Small intestine (tissue), 7 donors: ENCODE data around the gene GRK5. TPM values are rescaled to one million over a fixed set of nuclear protein-coding genes. Genes with fewer than 3 reads are reported as not detected.

ENCODE experiments used
- DNase-seq, 2 donors: peaks; one replicate each; pipeline versions ENCODE4 v3.0.0 to v3.0.0-alpha.2; 2013
- FAIRE-seq: peaks from 2 replicates; lab custom pipeline; 2012; peaks lifted over from hg19 to GRCh38; lab: Jason Lieb, UNC
- H3K27ac ChIP-seq, 3 donors: one replicate each; pipeline ENCODE4 v1.5.1; 2013; ENCODE audit warnings: low read length in 2 of 3, mild to moderate bottlenecking in 2 of 3, control low read depth in 1 of 3, inconsistent platforms in 1 of 3, low read depth in 1 of 3, moderate library complexity in 1 of 3
- H3K27me3 ChIP-seq, 3 donors: one replicate each; pipeline ENCODE4 v1.6.1; 2013; ENCODE audit warnings: low read length in 3 of 3, inconsistent platforms in 1 of 3; ENCODE audit not compliant: control insufficient read depth in 3 of 3, insufficient read depth in 3 of 3
- H3K36me3 ChIP-seq, 3 donors: one replicate each; pipeline ENCODE4 v1.6.1; 2013; ENCODE audit warnings: low read length in 3 of 3, inconsistent platforms in 1 of 3, low read depth in 1 of 3, mild to moderate bottlenecking in 1 of 3, moderate library complexity in 1 of 3; ENCODE audit not compliant: control insufficient read depth in 3 of 3, insufficient read depth in 2 of 3
- H3K4me1 ChIP-seq, 3 donors: one replicate each; pipeline ENCODE4 v1.6.1; 2013; ENCODE audit warnings: low read length in 2 of 3, inconsistent platforms in 1 of 3, low read depth in 1 of 3, mild to moderate bottlenecking in 1 of 3, moderate library complexity in 1 of 3; ENCODE audit not compliant: control insufficient read depth in 3 of 3, insufficient read depth in 2 of 3
- H3K4me3 ChIP-seq, 3 donors: one replicate each; pipeline ENCODE4 v1.5.1; 2013; ENCODE audit warnings: low read length in 3 of 3, control low read depth in 1 of 3, inconsistent platforms in 1 of 3, low read depth in 1 of 3, mild to moderate bottlenecking in 1 of 3, moderate library complexity in 1 of 3
- H3K9me3 ChIP-seq, 2 donors: one replicate each; pipeline ENCODE4 v1.6.1; 2013; ENCODE audit warnings: low read depth in 1 of 2, low read length in 1 of 2; ENCODE audit not compliant: control insufficient read depth in 2 of 2, insufficient read depth in 1 of 2
- WGBS, 3 donors: extraction: QIAGEN DNeasy Blood & Tissue Kit; methylation state at CpG; one replicate each; pipeline ENCODE4 v1.1.7; 2013; 5-methylcytosine and 5-hydroxymethylcytosine counted together
- polyA plus RNA-seq, 4 donors: library from polyadenylated mRNA; stranded (reverse) in 3 of 4; unstranded in 1 of 4; fragments of 200-250 nt in 3 of 4; fragments of 120-200 nt in 1 of 4; gene quantifications; one replicate each; pipeline versions ENCODE4 v1.2.1 to v1.2.3, GENCODE V29; 2013
- donor health status: healthy with polysubstance abuse.
- donor health status: control.
- donor health status: control.
- donor health status: Bipolar disorder and iron deficiency.
- donor health status: healthy.

Gene GRK5
- polyA plus RNA-seq, 4 donors = 21.6 to 50.5 (median 26.0) TPM

DNA sequence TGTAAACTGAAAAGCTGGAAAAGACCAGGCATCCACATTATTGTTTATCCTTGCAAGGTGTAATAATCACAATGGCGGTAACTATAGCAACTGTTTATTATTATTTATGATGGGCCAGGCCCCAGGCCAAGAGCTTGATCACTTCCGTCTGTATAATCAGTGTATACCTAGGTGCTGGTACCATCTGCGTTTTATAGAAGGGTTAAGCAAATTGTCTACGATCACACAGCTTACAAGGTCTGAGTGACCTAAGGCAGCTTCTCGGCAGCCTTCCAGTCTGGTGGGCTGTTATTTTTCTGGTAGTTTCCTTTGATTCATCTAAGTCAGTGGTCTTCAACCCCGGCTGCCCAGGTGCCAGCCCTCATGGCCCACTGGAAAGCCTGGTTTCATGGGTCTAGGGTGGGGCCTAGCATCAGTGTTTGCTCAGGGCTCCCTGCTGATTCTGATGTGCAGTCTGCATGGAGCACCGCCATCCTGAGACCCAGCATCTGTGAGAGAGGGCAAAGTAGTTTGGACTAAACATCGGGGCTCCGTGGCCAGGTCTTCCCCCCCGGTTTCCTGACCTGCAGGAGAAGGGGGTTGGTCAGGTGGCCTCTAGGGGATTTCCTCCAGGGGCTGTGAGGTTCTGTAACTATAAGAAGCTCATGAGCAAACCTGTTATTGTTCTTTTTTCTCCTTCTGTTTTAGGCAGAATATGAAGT is 188.8 kb downstream of the GRK5 start:
- Histone ChIP-seq H3K9me3 (no peaks in the 10 kb centered on the region), H3K27ac (peak overlapping the region in 1 of 3 donors; percentile 89), H3K4me3 (no peak overlapping the region), H3K4me1 (peaks cover 0 to 15% (median 2%) of the 10 kb centered on the region in 3 donors), H3K27me3 (no peaks in the 10 kb centered on the region), H3K36me3 (peaks cover 0 to 67% (median 3%) of the 10 kb centered on the region in 3 donors)
- 45 to 65% (median 51%) methylated on average over 10 of the region's 10 CpGs for WGBS, 3 donors
- DNase-seq (peak; percentile 32 to 38), FAIRE-seq (no peak)

DNA sequence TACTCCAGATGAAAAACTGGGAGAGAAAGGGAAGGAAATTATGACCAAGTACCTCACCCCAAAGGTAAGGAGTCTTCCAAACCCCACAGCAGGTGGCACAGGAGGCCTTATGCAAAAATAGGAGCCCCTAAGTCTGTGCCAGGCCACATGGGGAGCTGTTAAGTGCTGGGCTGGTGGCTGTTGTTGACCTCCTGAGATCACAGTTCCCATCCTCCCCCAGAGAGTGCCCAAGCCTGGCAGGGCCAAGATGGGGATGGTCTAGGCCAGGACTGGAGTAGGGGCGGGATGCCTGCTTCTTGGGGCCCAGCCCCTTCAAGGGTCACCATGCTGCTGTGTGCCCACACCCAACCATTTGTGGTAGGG is 189.3 kb downstream of the GRK5 start:
- DNase-seq = no peak
- FAIRE-seq = no peak
- no peaks in the 10 kb centered on the region for H3K9me3 ChIP-seq
- no peaks in the 10 kb centered on the region for H3K27me3 ChIP-seq
- no peak overlapping the region for H3K4me3 ChIP-seq
- peaks cover 0 to 15% (median 2%) of the 10 kb centered on the region in 3 donors for H3K4me1 ChIP-seq
- H3K27ac ChIP-seq = peak overlapping the region in 1 of 3 donors; percentile 89
- peaks cover 0 to 63% (median 3%) of the 10 kb centered on the region in 3 donors for H3K36me3 ChIP-seq
- 98 to 100% (median 100%) methylated on average over 1 of the region's 1 CpG for WGBS, 3 donors

DNA sequence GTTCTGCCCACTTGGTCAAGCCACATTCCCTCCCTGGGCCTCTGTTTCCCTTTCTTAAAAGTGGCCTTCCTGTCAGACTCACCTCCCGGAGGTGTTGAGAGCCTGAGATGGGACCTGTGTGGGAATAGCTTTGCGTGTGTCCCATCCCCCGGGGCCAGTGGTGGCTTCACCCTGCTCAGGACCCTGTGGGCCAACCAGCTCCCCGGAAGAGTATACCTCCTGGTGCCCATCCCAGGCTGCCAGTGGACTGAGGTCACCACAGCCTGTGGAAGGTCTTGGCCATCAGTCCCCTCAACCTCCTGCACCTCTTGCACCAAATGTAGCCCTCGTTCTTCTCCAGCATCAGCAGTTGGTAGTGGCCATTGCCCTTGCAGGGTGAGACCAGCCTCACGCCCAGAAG is 190.0 kb downstream of the GRK5 start:
- DNase-seq (no peak), FAIRE-seq (no peak)
- Histone ChIP-seq H3K9me3 (no peaks in the 10 kb centered on the region), H3K27ac (no peak overlapping the region), H3K4me3 (no peak overlapping the region), H3K27me3 (no peaks in the 10 kb centered on the region), H3K4me1 (peaks cover 0 to 15% (median 2%) of the 10 kb centered on the region in 3 donors), H3K36me3 (peaks cover 0 to 63% (median 3%) of the 10 kb centered on the region in 3 donors)
- WGBS, 3 donors = 92 to 95% (median 93%) methylated on average over 6 of the region's 6 CpGs

DNA sequence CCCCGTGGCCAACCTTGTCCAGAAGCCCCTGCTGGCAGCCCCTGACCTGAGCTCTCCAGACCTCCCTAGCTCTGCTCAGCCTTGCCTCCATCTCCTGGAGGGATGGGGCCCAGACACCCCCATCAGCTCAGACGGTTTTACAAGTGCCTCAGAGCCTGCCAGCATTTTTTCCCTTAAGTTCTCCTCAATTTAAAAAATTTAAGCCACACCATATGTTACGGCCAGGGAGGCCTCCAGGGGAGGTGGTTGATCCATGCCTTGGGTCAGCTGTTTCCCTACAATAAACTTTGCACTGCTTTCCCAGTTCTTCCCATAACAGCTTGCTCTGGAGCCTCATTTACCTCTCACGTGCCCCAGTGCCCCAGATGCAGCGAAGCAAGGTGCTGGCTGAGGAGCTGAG is 191.6 kb downstream of the GRK5 start:
- Histone ChIP-seq H3K27ac (peak overlapping the region in 2 of 3 donors; percentile 33 to 56), H3K4me3 (no peak overlapping the region), H3K4me1 (peaks cover 0 to 15% (median 2%) of the 10 kb centered on the region in 3 donors), H3K9me3 (no peaks in the 10 kb centered on the region), H3K27me3 (no peaks in the 10 kb centered on the region), H3K36me3 (peaks cover 0 to 59% (median 3%) of the 10 kb centered on the region in 3 donors)
- peak in 1 of 2 donors; percentile 47 for DNase-seq
- FAIRE-seq = no peak
- 71 to 88% (median 82%) methylated on average over 5 of the region's 5 CpGs for WGBS, 3 donors

DNA sequence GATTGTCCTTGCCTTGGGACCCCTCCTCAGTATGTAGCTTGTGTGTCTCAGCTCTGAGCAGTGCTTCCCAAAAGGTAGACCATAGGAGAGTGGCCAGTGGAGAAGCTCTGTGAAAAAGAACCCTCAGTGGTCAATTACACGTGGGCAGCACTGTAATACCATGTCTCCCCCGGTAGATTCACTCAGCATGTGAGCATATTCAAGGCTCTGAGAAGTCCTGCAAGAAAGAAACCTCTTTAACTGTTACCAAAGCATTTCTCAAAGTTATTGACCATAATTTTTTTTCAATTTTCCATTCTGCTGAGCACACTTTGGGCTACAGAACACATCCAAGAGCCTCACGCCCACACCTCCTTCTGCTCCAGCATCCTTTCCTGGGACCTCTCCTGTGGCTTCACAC is 192.1 kb downstream of the GRK5 start:
- no peaks in the 10 kb centered on the region for H3K27me3 ChIP-seq
- FAIRE-seq = no peak

DNA sequence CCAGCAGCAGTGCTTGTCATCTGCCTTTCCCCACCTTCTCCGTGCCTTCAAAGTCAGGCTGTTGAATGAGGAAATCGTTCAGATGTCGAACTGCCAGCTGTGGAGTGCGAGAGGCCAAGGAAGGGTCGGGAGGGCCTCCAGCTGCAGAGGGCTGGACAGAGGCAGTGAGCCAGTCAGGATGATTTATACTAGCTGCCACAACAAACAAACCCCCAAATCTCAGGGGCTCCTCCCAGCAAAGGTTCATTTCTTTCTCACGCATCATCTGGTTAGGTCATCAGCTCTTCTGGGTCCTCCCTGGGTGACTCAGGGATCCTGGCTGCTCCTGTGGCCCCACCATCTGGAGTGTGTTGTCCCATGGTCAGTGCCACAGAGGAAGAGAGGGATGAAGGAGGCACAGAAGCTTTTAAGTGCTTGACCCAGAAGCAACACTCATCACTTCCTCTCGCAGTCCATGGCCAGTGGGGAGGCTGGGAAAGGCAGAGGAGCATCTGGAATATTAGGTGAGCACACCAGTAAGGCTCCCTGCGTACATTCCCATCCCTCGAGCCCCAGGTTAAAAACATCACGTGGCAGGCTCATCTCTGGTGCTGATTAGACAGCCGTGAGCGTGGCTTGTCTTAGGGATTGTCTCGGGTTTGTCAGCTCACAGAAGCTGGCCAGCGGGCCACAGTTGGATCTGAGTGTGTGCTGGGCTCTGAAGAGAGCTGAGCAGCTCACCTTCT is 194.5 kb downstream of the GRK5 start:
- H3K9me3 ChIP-seq = no peaks in the 10 kb centered on the region
- peaks cover 0 to 61% (median 2%) of the 10 kb centered on the region in 3 donors for H3K36me3 ChIP-seq
- peaks cover 0 to 9% (median 4%) of the 10 kb centered on the region in 3 donors for H3K4me1 ChIP-seq
- H3K4me3 ChIP-seq = no peak overlapping the region
- FAIRE-seq = no peak
- H3K27me3 ChIP-seq = no peaks in the 10 kb centered on the region
- WGBS, 3 donors = 57 to 85% (median 72%) methylated on average over 14 of the region's 14 CpGs
- peak in 1 of 2 donors; percentile 28 for DNase-seq
- H3K27ac ChIP-seq = peak overlapping the region in 2 of 3 donors; percentile 21 to 87

More for the DNA sequence above, 192.1 kb downstream of the GRK5 start:
- no peaks in the 10 kb centered on the region for H3K9me3 ChIP-seq
- WGBS, 3 donors = 93 to 98% (median 94%) methylated on average over 3 of the region's 3 CpGs
- DNase-seq = no peak
- peaks cover 0 to 15% (median 2%) of the 10 kb centered on the region in 3 donors for H3K4me1 ChIP-seq
- H3K4me3 ChIP-seq = no peak overlapping the region
- peaks cover 0 to 59% (median 3%) of the 10 kb centered on the region in 3 donors for H3K36me3 ChIP-seq
- H3K27ac ChIP-seq = peak overlapping the region in 2 of 3 donors; percentile 33 to 56

DNA sequence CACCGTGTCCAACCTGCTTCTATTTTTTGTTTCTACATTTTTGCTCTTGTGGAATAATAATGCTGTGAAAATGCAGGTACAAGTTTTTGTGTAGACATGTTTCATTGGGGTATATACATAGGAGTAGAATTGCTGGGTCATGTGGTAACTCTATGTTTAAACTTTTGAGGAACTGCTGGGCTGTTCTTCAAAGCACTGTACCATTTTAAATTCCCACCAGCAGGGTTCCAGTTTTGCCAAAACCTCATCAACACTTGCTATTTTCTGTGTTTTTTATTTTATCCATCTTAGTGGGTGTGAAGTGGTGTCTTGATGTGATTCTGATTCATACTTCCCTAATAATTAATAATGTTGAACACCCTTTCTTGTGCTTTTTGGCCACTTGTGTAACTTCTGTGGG is 196.6 kb downstream of the GRK5 start:
- Histone ChIP-seq H3K27ac (no peak overlapping the region), H3K36me3 (peaks cover 0 to 44% (median 0%) of the 10 kb centered on the region in 3 donors), H3K9me3 (no peaks in the 10 kb centered on the region), H3K27me3 (no peaks in the 10 kb centered on the region), H3K4me1 (peaks cover 0 to 6% (median 5%) of the 10 kb centered on the region in 3 donors), H3K4me3 (no peak overlapping the region)
- no peak for FAIRE-seq
- WGBS, 3 donors = 93 to 100% (median 95%) methylated on average over 1 of the region's 1 CpG
- no peak for DNase-seq

DNA sequence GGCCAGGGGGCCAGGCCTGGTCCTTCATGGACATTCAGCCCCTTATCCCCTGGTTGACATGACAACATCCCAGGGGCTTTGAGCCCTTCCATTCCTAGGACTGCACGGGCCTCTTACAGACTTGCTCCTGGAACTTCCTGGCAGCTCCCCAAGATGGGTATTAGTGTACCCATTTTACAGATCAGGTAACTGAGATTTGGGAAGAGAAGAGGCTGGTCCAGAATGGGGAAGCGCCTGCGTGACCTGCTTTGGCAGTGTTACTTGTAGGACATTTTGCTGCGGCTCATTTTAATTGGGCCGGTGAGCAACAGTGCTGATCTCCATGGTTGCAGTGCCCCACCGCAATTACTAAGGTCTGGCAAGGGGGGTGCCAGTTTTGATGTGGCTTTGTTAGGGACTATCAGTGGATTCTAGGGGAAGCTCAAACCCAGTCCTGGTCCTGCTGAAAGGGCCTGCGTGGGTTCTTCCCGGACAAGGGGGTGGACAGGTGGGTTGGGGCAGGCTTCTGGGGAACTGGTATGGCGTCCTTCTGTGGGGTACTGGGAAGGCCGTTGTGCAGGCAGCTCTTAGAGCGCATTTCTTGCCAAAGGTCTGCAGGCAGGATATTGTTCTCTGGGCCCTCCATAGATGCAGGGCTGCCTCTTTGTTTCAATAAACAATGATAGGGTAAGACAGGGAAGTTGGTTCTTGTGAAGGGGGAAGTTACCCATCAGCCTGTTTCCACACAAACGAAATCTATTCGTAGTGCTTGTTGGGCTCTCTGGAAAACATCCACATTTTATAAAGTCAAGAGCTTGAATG is 197.5 kb downstream of the GRK5 start:
- Histone ChIP-seq H3K27me3 (no peaks in the 10 kb centered on the region), H3K4me1 (peaks cover 0 to 8% (median 5%) of the 10 kb centered on the region in 3 donors), H3K36me3 (peaks cover 0 to 46% (median 0%) of the 10 kb centered on the region in 3 donors), H3K27ac (peak overlapping the region in 1 of 3 donors; percentile 17), H3K4me3 (no peak overlapping the region), H3K9me3 (no peaks in the 10 kb centered on the region)
- whole genome bisulfite sequencing, 3 donors = 76 to 94% (median 88%) methylated on average over 13 of the region's 13 CpGs
- FAIRE-seq = no peak
- DNase-seq = no peak
